Bone marrow (tissue), 2 donors: Measurements from ENCODE around the gene MEGF11.

Experiments
- DNase-seq, 2 donors: peaks; one replicate each; lab custom pipeline; 2025; lab: John Stamatoyannopoulos, UW

MEGF11 gene

DNA sequence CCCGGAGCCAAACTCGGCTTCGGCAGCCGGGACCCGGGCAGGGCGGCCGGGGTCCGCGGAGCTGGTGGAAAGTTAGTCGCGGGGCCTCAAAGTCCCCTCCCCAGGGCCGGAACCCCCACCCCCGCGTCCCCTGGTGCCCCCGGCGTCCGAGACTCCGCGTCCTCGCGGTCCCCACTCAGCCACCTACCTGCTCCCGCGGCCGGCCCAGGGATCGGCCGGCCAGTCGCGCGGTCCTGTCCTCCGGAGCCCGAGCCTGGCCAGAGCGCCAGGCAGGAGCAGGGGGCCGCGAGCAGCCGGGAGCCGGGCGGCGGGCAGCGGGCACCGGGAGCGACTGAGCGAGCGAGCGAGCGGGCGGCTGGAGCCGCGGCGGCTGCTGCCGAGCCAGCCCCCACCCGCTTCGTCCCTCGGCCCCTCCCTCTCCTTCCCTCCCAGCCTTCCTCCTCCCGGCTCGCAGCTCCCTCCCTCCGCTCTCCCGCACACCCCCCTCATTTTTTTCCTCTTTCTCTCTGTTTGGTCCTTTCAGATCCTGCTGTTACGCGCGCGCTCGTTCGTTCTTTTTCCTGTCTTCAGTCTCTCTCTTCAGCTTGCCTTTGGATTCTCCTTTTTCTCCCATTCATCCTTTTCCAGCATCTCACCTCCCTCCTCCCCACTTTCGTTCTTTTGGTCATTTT lies at the start of gene MEGF11:
TSS of gene MEGF11 (minus strand) at position 333 of the 671 bp plus-strand sequence. CDS start 125,347 bp downstream, outside the sequence.
- DNase-seq = no peak

DNA sequence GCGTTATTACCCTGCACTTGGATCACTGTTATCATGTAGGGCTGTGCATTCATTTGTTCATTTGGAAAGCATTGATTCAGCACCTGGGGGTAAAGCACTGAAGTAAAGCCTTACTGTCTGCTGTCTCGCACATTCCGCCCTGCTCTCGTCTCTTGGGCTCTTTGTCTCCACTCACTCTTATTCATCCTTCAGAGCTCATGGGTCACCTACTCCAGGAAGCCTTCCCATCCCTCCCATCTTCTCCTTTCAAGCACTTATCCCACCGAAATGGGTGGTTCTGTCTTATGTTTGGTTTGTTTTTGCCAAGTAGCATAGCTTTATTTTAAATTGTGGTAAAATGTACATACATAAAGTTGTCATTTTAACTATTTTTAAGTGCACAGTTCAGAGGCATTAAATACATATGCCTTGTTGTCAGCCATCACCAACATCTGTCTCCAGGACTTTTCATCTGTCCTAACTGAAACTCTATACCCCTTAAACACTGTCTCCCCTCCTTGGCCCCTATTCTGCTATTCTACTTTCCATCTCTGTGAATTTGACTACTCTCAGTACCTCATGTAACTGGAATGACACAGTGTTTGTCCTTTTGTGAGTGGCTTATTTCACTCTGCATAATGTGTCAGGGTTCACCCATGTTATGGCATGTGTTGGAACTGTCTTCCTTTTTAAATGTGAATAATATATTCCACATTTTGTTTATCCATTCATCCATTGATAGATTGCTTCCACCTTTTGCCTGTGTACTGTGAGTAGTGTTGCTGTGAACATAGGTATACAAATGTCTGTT lies 49.1 kb upstream of the MEGF11 start:
- DNase-seq = no peak

DNA sequence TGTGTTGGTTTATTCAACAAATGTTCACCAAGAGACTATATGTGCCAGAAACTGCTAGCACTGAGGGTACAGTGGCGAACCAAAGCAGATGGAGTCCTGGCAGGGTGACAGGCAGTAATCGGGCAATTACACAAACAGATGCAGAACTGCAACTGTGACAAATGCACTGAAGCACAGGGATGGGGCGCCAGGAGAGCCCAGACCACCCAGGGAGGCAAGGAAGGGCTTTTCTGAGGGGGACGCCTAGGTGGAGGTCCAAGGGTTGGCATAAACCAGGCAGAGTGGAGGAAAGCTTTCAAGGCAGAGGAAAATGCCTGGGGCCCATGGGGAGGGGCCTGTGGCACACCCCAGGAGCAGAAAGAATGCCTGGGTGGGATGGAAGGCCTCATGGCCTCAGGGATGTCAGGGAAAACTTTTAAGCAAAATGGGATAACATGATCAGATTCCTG lies 45.3 kb upstream of the MEGF11 start:
- DNase-seq = no peak

DNA sequence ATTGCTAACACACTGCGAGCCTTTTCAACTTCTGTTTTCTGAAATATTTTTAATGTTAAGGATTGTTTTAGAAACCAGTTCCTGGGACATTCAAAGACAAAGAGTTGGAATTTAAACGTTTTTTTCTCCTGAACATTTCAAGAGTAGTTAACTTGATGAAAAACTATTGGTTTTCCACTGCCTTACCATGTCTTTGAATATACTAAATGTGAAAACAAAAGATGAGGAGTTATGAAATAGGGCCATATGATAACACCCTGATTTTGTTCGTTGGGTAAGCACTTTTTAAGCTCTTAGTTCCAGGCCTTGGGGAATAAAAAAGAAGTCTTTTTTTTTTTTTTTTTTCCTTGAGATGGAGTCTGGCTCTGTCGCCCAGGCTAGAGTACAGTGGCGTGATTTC lies 42.6 kb upstream of the MEGF11 start:
- no peak for DNase-seq

- no peak for DNase-seq
These were observed 41.3 kb upstream of the MEGF11 start for GRCh38 chr15:66294932-66295235.

- DNase-seq = peak in 1 of 2 donors; percentile 11
These were observed 40.8 kb upstream of the MEGF11 start for GRCh38 chr15:66294157-66294931.

- peak; percentile 9 to 59 for DNase-seq
These were observed 40.0 kb upstream of the MEGF11 start, which contains the start of gene DIS3L for GRCh38 chr15:66293419-66294156. Gene DIS3L (plus strand): TSS chr15:66293568. CDS start chr15:66293597, 29 bp downstream.

DNA sequence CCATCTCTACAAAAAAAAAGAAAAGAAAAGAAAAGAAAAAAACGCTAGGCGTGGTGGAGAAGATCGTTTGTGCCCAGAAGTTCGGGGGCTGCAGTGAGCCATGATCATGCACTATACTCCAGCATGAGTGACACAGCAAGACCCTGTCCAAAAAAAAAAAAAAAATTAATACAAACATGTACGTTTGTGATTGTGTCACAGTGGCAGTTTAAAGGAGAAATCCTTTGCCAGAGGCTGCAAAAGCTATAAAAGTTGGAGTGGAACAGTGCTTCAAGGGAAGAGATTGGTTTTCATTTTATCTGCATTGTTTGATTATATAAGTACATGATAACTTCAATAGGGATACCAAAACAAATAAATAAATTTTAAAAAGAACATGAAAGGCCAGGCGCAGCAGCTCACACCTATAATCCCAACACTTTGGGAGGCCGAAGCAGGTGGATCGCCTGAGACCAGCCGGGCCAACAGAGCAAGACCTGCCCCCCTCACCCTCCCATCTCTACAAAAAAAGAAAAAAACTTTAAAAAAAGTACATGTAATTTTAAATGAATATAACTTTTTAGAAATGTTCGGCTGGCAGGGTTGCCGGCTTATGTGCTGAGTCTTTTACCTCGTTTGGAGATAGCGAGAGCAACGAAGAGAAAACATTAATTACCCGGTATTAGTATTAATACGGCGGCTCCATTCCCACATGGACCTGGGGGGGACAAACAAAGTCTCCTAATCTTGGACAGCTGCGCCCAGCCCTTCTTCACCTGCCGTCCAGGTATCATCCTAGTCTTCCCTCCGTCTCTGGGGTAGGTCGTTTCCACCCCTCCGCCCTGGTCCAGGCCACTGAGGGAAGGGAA lies 39.2 kb upstream of the MEGF11 start:
- DNase-seq = no peak

DNA sequence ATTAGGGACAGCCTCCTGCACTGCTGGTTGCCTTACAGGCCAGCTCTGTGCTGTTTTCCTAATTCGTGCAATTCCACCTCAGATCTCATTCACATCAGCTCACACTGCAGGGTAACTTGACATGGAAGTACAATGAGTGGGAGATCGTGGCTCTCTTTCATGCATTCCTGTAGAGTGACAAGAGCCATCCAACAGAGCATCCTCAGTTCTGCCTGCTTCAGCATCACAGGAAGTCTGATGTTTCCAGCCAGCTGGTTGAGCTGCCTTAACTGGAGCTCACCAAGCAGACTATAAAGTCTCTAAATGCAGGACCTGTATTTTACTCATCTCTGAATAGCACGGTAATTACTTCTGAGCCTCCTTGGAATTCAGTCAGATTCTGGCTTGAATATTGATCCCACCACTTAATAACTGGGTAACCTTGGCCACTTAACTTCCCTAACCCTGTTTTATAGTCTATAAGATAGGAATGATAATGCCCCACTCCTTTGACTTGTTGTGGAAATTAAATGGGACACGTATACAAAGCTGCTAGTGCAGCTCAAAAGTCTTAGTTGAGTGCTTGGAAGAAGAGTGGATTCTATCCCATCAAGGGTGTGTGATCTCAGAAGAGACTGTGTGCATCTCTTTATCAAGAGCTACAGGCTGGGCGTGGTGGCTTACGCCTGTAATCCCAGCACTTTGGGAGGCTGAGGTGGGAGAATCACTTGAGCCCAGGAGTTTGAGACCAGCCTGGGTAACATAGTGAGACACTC lies 38.4 kb upstream of the MEGF11 start:
- DNase-seq = no peak

GRCh38 chr15:66290518-66290917 lies 37.0 kb upstream of the MEGF11 start:
- DNase-seq = no peak

DNA sequence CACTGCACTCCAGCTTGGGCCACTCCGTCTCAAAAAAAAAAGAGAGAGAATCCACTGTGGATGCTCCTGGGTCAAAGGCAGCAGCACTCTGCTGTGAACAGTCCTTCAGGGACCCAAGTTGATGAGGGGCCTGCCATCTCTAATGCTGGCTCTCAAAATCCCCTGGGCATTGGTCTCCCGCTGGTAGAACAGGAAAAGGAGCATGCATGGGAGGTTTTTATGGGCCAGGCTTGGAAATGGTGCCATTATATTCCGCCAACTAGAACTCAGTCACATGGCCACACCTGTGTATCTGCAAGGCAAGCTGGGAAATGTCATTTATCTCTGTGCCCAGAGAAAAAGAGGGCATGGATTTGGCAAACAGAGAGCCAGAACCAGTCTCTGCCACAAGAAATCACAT lies 36.5 kb upstream of the MEGF11 start:
- no peak for DNase-seq

GRCh38 chr15:66288551-66289185 lies 35.1 kb upstream of the MEGF11 start:
- DNase-seq = no peak

- DNase-seq = no peak
These were observed 34.5 kb upstream of the MEGF11 start for GRCh38 chr15:66288093-66288492.

- DNase-seq = peak in 1 of 2 donors; percentile 12
These were observed 34.0 kb upstream of the MEGF11 start for GRCh38 chr15:66287461-66288057.

GRCh38 chr15:66285533-66286280 lies 32.2 kb upstream of the MEGF11 start:
- no peak for DNase-seq

DNA sequence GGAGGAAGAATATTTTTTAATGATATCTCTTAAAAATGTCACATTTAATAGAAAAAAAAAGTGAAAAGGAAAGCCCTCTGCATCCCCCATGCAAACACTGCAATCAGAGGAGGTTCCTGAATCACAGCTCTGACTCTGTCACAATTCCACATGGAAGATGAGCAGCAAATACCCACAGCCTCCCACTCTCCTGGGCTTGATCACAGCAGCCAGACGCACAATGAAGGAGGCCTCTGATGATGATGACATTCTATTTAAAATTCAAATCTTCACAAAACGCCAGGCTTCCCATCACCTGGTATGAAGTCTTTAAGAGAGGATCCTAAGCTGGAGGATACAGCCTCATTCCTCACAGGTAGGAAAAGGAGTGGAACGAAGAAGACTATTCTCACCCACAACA lies 30.7 kb upstream of the MEGF11 start:
- no peak for DNase-seq

DNA sequence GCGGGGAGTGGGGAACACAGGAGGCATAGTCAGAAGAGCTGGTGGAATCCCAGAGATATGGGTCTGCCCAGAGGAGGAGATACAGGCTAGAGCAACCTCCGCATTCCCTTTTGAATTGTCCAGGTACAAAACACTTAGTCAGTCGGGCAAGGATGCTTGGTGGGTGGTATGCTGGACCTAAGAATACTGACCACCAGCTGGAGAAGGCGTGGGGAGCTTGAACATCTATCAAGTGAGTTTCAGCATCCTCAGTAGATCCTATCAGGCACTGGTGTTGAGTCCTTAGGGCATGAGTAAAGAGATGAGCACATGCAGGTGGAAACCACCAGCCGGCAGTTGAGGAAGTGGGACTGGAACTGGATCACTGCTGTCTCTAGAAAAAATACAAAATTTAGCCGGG lies 25.1 kb upstream of the MEGF11 start:
- no peak for DNase-seq

DNA sequence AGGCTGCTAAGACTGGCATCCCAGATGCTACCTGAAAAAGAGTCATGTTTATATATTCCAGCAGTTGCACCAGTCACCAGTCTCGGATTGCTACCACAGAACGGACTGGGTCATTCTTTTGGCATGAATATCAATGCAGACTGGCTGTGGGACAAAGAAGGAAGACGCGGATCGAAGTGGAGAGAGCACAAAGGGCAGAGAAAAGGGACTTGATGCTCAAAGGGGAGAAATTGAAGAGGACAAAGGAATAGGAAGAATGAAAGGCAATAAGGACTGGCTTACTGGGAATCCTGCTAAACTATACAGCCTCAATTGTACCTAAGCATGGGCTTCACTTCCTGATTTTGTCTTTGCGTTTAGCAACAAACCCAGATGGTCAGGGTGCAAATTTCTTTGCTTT lies 24.5 kb upstream of the MEGF11 start:
- DNase-seq = no peak

DNA sequence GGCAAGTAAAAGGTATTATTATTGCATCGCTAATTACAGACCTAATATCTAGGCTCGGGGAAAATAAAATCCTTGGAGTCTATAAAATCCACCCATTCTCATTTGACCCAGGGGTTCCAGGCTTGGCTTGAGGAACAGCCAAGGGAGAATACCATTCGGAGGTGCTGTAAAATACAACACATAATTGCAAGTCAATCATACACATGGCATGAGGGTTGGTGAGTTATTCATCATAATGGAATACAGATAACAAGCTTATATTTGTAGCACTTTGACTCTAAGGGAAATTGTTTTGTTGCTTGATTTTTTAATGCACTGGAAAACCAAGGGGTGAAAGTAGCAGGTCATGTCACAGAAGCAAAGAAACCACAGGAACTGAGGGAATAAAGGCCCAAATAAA lies 23.0 kb upstream of the MEGF11 start:
- DNase-seq = no peak
